ENCODE measurements around the gene G6PD.
"Not testable (repeated sequence)": the region's sequence is repeated elsewhere in the genome, so short reads cannot be mapped to it uniquely, and the experiment has no call there.

The G6PD gene

GRCh38 chrX:154515090-154515965, 31.3 kb downstream of the G6PD start:
- DNase-seq (ENCODE audit: low read depth) = no peak

DNA sequence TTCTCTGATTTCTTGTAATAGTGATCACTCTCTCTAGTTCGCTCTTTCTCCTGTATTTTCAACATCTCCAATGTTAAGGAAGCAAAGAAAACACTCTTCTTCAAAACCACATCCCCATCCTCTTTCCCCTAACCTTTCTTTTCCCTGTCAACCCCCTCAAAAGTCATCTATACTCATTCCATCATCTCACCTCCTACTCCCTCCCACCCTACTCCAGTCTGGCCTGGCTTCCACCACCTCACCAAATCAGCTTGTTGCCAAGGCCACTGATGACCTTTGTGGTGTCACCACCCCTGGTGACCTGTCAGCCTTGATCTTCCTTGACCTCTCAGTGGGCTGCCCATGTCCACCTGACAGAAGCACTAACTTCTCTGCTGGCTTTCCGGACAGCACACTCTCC, 32.9 kb downstream of the G6PD start:
- DNase-seq (ENCODE audit: low read depth) = no peak

- no peak for DNase-seq (ENCODE audit: low read depth)
These were observed 33.6 kb downstream of the G6PD start for GRCh38 chrX:154512879-154513553.

DNA sequence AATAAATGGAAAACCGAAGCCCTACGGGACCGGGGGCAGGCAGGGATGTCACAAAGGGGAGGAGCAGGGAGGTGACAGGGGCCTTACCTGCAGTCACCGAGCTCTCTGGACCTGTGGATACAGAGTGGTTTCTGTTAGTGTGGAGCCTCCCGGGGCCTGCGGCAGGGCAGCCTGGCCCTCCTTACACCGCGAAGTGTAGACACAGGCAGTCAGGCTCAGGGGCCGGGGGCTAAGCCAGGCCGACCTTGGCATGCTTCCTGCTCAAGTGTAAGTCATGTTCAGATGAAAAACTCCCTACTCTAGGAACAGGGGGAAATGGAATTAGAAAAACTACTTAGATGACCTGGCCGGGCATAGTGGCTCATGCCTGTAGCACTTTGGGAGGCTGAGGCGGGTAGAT, 34.9 kb downstream of the G6PD start:
- DNase-seq (ENCODE audit: low read depth) = no peak

DNA sequence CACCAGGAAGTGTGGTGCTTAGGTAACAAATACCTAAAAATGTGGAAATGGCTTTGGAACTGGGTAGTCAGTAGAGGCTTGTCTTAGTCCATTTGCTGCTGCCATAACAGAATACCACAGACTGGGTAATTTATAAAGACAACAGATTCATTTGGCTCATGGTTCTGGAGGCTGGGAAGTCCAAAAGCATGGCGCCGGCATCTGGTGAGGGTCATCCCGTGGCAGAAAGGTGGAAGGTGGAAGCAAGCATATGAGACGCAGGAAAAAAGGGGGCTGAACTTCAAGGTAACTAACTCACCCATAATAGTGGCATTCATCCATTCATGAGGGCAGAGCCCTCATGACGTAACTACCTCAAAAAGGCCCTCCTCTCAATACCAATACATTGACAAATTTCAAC, 37.2 kb downstream of the G6PD start:
- no peak for DNase-seq (ENCODE audit: low read depth)

- no peak for DNase-seq (ENCODE audit: low read depth)
These were observed 38.3 kb downstream of the G6PD start for GRCh38 chrX:154508384-154508745.

DNA sequence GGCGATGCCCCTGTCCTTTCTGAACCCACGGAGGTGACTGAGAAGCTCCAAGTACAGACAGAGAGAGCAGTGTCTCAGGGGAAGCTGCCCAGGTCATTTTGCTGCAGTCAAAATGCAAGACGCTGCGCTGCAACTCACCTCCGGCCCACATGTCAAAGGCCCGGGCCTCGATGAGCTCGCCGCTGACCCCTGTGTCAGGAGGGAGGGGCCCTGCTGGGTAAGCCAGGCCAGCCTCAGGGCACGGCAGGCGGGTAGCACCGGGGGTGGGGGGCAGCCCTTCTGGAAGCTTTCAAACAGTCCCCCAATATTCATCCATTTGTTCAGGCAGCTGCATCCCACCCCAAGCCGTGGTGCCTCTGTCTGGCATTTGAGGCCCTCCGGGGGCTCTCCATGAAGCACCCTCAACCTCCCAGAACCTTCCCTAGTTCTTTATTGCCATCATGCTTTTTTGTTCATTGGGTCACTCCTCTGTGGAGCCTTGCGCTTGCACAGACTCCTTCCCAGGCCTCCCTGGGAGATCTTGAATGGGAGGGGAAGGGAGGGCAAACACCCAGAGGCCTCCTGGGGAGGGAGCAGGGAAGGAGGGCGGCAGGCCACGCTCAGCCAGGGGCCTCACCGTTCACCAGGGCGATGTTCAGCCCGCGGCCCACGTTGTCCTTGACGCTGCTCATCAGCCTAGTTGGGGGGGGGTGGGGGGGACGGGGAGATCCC, 38.8 kb downstream of the G6PD start:
- no peak for DNase-seq (ENCODE audit: low read depth)

GRCh38 chrX:154506483-154507332, 39.9 kb downstream of the G6PD start:
- no peak for DNase-seq (ENCODE audit: low read depth)

DNA sequence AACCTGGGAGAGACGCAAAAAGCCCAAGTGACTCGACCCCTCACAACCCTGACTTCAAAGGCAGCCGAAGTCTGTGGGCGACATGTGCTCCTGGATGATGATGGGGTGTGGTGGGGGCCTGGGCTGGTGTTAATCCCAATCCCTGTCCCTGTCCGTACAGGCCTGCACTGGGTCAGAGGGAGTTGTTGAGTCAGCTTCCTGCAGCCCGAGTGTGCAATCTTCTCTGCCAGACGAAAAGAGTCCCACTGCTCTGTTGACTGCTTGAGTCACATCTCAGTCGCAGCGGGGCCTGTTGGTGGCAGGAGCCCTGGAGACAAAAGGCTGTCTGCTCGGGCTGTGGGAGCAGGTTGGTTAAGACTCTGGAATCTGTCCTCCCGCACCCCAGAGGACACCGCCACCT, 40.9 kb downstream of the G6PD start:
- no peak for DNase-seq (ENCODE audit: low read depth)

GRCh38 chrX:154502989-154503388, 43.7 kb downstream of the G6PD start:
- no peak for DNase-seq (ENCODE audit: low read depth)

- no peak for DNase-seq (ENCODE audit: low read depth)
These were observed 44.5 kb downstream of the G6PD start for GRCh38 chrX:154502098-154502497.

DNA sequence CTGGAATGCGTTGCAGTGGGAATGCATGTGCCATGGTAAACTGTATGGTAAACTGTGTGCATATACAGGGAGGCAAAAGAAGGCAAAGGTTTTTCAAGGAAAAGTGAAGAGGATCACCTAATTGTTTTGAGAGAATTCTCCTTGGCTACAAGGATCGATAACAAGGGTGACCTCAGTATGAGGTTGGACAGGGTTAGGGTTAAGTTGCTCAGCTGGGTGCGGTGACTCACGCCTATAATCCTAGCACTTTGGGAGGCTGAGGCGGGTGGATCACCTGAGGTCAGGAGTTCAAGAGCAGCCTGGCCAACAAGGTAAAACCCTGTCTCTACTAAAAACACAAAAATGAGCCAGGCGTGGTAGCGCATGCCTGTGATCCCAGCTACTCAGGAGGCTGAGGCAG, 45.2 kb downstream of the G6PD start:
- not testable (repeated sequence) for DNase-seq (ENCODE audit: low read depth)

DNA sequence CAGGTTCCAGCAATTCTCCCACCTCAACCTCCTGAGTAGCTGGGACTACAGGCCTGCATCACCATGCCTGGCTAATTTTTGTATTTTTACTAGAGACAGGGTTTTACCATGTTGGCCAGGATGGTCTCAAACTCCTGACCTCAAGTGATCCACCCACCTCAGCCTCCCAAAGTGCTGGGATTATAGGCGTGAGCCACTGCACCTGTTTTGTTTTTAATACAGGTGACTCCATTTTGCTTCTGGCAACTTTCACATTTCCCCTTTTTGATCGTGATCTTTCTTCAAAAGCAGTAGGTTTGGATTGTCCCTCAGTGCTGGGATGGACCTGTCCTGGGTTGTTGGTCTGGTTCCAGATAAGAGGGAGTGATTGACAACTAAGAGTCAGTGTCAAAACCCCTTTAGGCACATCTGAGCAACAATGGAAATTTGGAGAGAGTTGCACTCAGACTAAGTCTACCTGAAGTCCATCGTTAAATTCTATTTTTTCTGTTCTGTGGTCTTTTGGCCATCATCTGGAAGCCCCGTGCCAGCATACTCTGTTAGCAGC, 50.0 kb downstream of the G6PD start:
- DNase-seq (ENCODE audit: low read depth) = not testable (repeated sequence)

DNA sequence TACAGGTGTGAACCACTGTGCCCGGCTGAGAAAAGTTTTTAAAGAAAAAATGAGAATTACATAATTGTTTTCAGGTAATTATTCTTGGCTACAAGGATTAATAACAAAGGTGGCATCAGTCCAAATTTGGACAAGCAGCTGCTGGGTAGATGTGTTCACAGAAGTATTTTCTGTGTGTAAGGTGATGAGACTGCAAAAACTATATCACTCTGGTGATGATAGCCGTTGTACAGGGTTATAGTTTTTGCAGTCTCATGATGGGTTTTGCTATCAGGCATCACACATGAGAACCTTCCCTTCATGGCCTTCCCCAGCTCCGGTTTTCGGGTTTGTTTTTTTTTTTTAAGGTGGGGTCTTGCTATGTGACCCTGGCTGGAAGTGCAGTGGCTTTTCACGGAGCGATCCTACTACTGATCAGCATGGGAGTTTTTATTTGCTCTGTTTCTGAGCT, 51.1 kb downstream of the G6PD start:
- DNase-seq (ENCODE audit: low read depth) = no peak

GRCh38 chrX:154494715-154495114, 51.9 kb downstream of the G6PD start:
- DNase-seq (ENCODE audit: low read depth) = no peak

- peak; percentile 83 for DNase-seq (ENCODE audit: low read depth)
These were observed 56.1 kb downstream of the G6PD start, which contains the start of gene SLC10A3 for GRCh38 chrX:154490414-154491083. Gene SLC10A3, minus strand, starts transcription at chrX:154490629. Its CDS starts 1,689 bp downstream, at chrX:154488940.

DNA sequence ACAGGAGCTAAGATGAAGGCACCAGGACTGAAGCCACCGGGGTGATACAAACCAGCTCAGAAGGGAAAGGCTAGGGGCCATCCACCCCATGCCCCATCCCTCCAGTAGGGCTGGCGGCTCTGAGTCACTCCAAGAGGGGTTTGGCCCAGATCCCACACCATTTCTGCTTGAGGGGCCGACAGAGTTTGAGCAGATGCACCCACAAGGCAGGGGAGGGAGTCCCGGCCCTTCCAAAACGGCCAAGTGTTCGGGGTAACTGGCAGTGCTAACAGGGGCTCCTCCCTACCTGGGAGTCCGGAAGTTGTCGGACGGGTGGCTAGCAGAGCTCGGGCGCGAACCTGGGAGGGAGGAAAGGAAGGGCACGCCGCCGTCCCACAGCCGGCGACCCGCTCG, 56.6 kb downstream of the G6PD start:
- DNase-seq (ENCODE audit: low read depth) = no peak

DNA sequence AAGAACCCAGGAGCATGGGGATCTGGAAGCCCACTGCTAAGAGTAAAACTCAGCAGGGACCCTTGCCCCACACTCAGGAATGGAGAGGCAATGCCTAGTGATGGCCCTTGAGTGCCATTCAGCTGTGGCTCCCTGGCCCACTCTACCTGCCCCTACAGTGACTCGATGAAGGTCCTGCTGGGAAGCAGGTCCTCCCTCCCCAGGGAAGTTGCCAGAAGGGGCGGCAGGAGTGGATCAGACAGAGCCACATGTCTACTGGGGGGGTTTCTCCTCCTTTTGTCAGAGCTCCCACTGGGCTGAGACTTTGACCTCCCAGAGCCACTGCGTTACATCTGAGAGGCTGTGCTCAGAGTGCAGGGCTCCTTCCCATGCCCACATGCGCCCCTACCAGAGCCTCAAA, 57.5 kb downstream of the G6PD start:
- no peak for DNase-seq (ENCODE audit: low read depth)

GRCh38 chrX:154488336-154489075, 58.1 kb downstream of the G6PD start:
- no peak for DNase-seq (ENCODE audit: low read depth)

Measured in T follicular helper cell (primary cell).